Left ventricle myocardium superior (tissue), 1 donor: Measurements from ENCODE around the gene ZNF148. TPM values are rescaled to one million over a fixed set of nuclear protein-coding genes. Genes with fewer than 3 reads are reported as not detected.

Experiments used
- ATAC-seq: fragments of 200-7000 bp; cut with Tn5 transposase; one replicate; pipeline ENCODE4 v1.9.1; 2020; ENCODE audit warnings: mild to moderate bottlenecking, moderate library complexity
- DNase-seq: peaks from one replicate; pipeline ENCODE4 v3.0.0-alpha.2; 2020
- intact Hi-C: fragments of 100-400 bp; cut with micrococcal nuclease; formaldehyde crosslinking; loops from one replicate; pipeline ENCODE4 v1.11.0; 2022
- total RNA-seq: library from RNA; stranded (reverse); fragmentation: NEBNext Ultra II Directional; extraction: Animal tissue kit (Norgen Biotek cat#: 25700); gene quantifications from one replicate; pipeline ENCODE4 v1.2.1, GENCODE V29; 2021
- donor health status: DM: no; HTN: yes; CAD: no; lungs with severe emphysema.

Gene ZNF148
- total RNA-seq, 1 donor from 2014 or later = 51.7 TPM

DNA sequence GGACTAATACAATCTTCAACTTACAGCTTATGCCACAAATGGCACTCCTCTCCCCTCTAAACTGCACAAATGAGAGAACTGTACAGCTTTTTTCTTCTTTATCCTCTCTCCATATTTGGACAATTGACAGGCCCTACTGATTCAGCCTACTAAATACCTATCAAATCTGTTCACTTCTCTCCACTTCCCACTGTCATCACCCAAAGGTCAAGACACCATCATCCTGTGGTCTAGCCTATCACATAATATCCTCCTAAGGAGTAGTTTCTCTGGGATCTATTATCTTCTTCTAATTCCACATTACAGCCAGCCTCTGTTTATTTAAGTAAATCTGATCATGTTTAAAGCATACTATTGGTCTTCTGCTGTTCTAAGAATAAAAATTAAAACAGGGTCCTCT lies 129.6 kb downstream of the ZNF148 start:
- no peak for DNase-seq
- intact Hi-C loops = no loop called here
- no peak for ATAC-seq

GRCh38 chr3:125240496-125240895 lies 134.6 kb downstream of the ZNF148 start:
- intact Hi-C loops = no loop called here
- no peak for ATAC-seq
- no peak for DNase-seq

DNA sequence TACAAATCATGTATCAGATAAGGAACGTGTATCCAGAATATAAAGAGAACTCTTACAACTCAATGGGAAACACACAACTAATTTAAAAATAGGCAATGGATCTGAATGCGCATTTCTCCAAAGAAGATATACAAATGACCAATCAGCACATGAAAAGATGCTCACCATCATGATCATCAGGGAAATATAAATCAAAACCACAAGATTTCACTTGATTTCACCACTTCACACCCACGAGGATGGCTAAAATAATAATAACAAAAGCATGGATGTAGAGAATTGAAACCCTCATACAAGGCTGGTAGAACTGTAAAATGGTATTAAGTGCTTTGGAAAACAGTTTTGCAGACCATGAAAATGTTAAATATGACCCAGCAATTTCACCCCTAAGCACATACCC lies 135.9 kb downstream of the ZNF148 start:
- ATAC-seq = no peak
- DNase-seq = no peak
- intact Hi-C loops = no loop called here

DNA sequence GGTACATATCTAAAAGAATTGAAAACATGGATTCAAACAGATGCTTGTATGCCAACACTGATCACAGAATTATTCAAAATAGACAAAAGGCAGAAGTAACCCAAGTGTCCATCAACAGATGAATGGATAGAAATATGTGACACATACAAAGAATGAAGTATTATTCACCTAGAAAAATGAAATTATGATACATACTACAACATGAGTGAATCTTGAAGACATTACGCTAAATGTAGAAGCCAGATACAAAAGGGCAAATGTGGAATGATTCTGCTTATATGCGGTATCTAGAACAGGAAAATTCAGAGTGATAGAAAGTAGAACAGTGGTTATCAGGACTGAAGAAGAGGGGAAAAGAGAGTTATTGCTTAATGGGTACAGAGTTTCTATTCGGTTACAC lies 136.4 kb downstream of the ZNF148 start:
- intact Hi-C loops = no loop called here
- DNase-seq (no peak), ATAC-seq (no peak)

- ATAC-seq (no peak), DNase-seq (no peak)
- intact Hi-C loops = no loop called here
Observed at GRCh38 chr3:125236331-125236903, 138.7 kb downstream of the ZNF148 start.

DNA sequence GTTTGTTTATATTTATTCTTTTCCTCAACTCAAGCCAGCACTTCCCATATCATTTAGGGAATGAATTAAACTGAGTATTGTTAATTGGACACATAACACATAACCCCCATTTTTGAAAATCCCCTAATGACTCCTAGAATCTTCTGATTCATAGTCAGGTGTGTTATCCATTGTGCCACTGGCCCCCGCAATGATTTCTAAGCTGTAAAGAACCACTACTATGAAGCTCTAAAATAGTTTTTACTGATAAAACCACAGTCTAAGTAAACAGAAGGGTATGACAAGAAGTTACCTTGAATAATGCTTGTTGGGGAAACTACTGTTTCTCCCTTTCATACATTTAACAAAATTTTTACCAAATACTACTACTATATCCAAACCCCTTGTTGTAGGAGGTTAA lies 140.3 kb downstream of the ZNF148 start:
- no peak for DNase-seq
- intact Hi-C loops = no loop called here
- ATAC-seq = no peak

GRCh38 chr3:125232401-125232800 lies 142.7 kb downstream of the ZNF148 start:
- intact Hi-C loops = no loop called here
- ATAC-seq = no peak

DNA sequence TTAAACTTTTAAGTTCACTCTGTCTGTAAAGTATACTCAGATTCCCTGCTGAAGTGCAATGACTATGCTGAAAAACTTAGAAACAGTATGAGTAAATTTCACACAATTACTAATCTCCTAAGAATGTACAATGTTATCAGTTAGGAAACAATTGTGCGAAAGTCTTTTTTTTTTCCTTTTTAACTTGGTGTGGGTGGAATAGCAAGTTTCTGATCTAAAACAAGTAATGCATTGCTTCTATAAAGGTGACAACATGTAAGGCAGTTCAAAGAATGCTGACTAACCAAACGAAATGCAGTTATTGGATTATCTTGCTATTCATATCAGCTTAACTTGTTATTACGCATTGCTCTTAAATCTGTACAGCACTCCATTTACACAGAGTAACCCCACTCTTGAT lies 143.2 kb downstream of the ZNF148 start:
- intact Hi-C loops = no loop called here
- ATAC-seq = no peak
- DNase-seq = no peak

More at GRCh38 chr3:125232401-125232800, 142.7 kb downstream of the ZNF148 start:
- DNase-seq = no peak

- no peak for ATAC-seq
- intact Hi-C loops = no loop called here
- DNase-seq = no peak
Observed at GRCh38 chr3:125229707-125230106, 145.4 kb downstream of the ZNF148 start.

DNA sequence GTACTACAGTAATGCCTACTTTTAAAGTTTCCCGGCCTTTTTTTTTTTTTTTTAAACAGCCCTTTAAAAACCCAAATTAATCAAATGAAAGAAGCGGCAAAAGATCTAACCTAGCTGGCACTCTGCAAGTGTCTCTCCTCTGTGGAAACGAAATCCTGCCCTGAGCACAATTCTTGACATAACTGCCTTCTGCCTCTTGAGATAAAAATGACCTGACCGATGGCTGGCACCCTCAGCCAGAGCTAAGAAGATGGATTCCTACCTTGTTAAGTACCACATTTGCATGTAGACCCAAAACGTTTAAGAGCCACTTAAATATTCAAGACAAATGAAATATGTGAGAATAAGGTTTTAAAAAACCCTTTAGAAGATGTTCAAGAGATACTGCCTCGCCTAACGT lies 146.0 kb downstream of the ZNF148 start:
- intact Hi-C loops = no loop called here
- ATAC-seq (no peak), DNase-seq (no peak)

- intact Hi-C loops = no loop called here
- DNase-seq = no peak
- ATAC-seq = no peak
Observed at GRCh38 chr3:125221831-125222230, 153.3 kb downstream of the ZNF148 start.

DNA sequence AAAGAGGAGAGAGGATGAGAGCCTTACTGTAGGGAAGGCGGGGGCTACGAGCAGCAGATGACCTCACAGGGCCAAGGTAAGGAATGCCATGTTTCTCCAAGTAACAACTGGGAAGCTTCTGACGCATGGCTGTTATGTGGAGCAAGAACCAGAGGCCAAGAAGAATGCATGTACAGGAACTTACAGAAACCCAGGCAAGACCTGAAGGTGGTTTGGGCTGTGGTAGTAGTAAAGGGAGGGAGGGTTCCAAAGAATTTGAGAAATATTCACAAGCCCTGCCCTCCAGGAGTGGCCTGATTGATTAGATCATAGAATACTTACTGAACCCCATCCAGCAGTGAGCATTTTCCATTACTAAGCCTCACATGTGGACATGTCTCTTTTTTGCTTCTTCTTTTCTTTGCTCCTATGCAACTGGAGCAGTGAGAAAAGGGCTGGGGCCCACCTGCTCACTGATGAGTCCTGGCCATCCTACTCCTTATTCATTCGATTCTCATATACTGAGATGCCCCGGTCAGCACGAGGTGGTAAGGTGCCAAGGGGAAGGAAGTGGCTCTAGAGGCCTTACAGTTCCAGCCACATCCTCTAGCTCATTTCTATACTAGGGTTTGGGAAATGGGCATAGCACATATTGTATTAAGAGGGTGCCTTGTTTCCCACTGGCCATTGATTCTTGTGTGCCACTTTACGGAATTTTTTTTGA lies 154.2 kb downstream of the ZNF148 start:
- DNase-seq (no peak), ATAC-seq (no peak)

DNA sequence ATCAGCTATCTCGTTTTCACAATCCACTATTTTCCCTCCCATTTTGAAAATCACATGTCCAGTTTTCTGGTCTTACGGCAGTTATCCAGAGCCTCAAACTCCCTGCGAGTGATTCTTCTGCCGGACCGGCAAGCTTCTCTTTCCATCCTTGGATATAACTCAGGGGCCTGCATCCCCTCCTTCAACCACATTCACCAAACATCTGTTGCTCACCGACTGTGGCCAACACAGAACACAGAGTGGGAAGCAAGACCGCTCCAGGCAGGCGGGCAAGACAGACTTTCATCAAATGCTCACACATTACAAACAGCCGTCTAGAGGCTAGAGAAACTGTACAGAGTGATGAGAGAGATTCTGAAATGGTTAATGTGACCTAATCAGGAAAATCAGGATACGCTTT lies 154.9 kb downstream of the ZNF148 start:
- ATAC-seq = no peak
- intact Hi-C loops = no loop called here
- DNase-seq = no peak

More for the DNA sequence above, 154.2 kb downstream of the ZNF148 start:
- intact Hi-C loops = no loop called here

DNA sequence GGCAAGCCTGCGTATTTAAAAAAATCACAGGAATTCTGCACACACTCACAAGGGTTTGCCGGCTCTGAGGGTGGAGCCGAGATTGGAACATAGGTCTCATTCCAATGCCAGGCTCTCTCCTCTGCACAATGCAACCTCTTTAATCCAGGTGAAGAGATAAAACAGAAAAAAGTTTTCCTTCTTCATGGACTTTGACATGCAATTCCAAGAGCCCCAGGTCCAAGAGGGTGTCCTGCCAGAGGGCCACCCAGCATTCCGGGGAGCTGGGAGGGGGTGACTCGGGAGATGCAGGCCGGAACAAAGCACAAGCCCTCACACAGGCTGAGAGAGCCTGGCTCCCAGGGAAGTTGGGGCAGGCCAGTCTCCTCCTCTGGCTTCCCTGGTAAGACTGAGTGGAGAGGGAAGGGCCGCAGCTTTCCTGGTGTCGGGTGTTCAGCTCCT lies 155.8 kb downstream of the ZNF148 start:
- ATAC-seq (no peak), DNase-seq (no peak)
- intact Hi-C loops = no loop called here

- DNase-seq (no peak), ATAC-seq (no peak)
- intact Hi-C loops = no loop called here
Observed at GRCh38 chr3:125214738-125215137, 160.4 kb downstream of the ZNF148 start.

GRCh38 chr3:125213946-125214542 lies 161.1 kb downstream of the ZNF148 start:
- ATAC-seq = no peak
- DNase-seq = no peak
- intact Hi-C loops = no loop called here

- DNase-seq (no peak), ATAC-seq (no peak)
- intact Hi-C loops = no loop called here
Observed at GRCh38 chr3:125213364-125213755, 161.8 kb downstream of the ZNF148 start.

DNA sequence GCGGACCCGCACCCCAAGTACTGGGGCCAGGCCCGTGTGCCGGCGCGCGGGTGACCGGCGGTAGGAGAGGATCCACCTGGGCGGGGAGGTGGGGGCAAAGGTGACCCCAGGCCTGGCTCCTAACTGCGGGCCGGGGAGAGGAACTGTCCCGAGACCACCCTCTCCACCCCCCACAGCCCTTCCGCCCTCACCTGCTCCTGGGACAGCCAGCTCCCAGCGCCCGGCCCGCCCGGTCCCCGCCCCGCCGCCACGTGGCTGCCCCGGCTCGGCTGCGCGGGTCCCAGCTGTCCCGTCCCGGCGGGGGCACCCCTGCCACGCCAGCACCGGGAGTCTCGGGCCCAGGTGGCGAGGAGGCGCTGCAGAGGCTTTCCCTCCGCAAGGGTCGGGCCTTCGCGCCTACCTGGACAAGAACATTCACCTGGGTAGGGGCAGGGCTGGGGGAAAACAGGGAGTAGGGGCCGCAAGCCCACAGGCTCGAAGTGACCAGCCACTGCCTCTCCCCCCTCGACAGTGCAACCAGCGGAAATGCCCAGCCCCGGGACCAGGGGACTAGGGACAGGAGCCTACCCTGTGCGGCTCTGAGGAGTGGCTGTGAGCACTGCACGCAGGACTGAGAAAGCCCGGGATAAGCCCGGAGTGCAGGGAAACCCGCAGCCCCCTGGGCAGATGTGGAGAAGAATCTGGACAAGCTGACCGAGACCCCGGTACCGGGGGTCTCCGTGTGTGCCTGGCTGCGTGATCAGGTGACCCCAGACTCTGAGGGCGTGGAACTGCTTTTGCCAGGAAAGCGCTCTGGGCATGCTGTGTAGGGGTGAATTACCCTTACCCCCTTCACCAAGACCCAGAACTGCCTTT lies 162.4 kb downstream of the ZNF148 start, which contains the start of gene SLC12A8:
SLC12A8 (minus strand) TSS at position 240 of the 855 bp plus-strand sequence. CDS start 1,399 bp downstream, outside the sequence.
- DNase-seq (peak; percentile 29), ATAC-seq (peak; percentile 78)
- intact Hi-C loops = no loop called here

DNA sequence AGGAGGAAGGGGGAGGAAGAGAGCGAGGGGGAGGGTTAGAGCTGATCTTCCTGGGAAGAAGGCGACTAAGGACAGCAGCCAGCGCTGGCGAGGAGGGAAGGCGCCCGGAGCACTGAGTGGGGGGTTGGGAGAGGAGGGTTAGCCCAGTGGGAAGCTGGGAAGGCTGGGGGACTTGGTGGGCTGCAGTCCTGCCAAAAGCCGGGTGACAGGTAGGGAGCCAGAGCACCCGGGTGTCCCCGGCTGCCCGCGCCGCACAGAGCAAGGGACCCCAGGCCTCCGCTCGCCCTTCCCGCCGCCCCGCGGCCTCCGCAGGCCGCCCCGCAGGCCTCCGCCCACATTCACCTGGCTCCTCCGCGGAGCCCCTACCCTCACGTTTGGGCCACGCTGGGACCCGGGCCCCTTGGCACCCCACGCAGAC lies 163.0 kb downstream of the ZNF148 start:
- intact Hi-C loops = no loop called here
- ATAC-seq (peak; percentile 61), DNase-seq (no peak)
